Activated T-helper 1 cell treated with anti-CD3 and anti-CD28 coated beads, Interleukin-12 subunit alpha, Interleukin-12 subunit beta, Interleukin-2, Interleukin-4 antibody, amounts not matched to agents 30 ng/mL and 10 ng/mL and 1 ng/mL, durations not matched to agents 14 hours and 24 hours and 36 hours (primary cell): Measurements from ENCODE around the gene CELF1. TPM values are rescaled to one million over a fixed set of nuclear protein-coding genes. Genes with fewer than 3 reads are reported as not detected.

ENCODE experiments used
- DNase-seq: peaks from one replicate; pipeline ENCODE4 v3.0.0; 2021; ENCODE audit warnings: low spot score
- H3K27ac Mint-ChIP-seq: one replicate; pipeline ENCODE4 v1.8.0; 2021; ENCODE audit warnings: mild to moderate bottlenecking, mixed read lengths
- H3K27me3 Mint-ChIP-seq: one replicate; pipeline ENCODE4 v1.8.0; 2022; ENCODE audit warnings: mild to moderate bottlenecking, moderate library complexity, mixed read lengths; ENCODE audit not compliant: insufficient read depth
- H3K36me3 Mint-ChIP-seq: one replicate; pipeline ENCODE4 v1.8.0; 2021; ENCODE audit warnings: low read depth, mixed read lengths
- H3K4me1 Mint-ChIP-seq: one replicate; pipeline ENCODE4 v1.8.0; 2021; ENCODE audit warnings: low read depth, mixed read lengths
- H3K4me3 Mint-ChIP-seq: one replicate; pipeline ENCODE4 v1.8.0; 2021; ENCODE audit warnings: mild to moderate bottlenecking, moderate library complexity, mixed read lengths
- H3K9me3 Mint-ChIP-seq: one replicate; pipeline ENCODE4 v1.8.0; 2021; ENCODE audit warnings: mixed read lengths
- intact Hi-C: fragments of 100-400 bp; cut with micrococcal nuclease; formaldehyde crosslinking; loops from one replicate; pipeline ENCODE4 v1.15.1; 2024
- total RNA-seq: library from RNA; stranded (reverse); gene quantifications from 2 replicates; pipeline ENCODE4 v1.2.3, GENCODE V29; 2022

The CELF1 gene
- total RNA-seq, 1 donor from 2014 or later, result 148 TPM

DNA sequence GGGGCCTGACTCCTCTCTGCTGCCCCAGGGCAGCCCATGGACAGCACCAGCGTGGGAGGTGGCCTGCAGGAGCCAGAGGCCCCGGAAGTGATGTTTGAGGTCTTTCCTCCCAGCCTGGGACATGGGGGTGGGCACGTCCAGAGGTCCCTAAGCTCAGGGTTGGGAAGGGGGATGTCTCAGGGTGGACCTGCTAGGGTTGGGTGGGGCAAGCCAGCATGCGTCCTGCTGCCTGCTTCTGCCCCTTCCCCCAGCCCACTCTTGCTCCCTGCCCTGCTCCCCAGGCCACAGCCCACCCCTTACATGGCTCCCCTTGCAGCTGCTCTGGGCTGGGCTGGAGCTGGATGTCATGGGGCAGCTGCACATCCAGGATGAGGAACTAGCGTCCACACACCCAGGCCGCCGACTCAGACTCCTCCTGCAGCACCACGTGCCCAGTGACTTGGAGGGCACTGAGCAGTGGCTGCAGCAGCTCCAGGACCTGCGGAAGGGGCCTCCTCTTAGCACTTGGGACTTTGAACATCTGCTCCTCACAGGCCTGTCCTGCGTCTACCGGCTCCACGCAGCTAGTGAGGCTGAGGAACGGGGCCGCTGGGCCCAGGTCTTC is 34.9 kb upstream of the CELF1 start:
- intact Hi-C loops, result no loop called here
- H3K27ac Mint-ChIP-seq, result no peak overlapping the region
- peaks cover 6% of the 10 kb centered on the region for H3K4me1 Mint-ChIP-seq
- no peaks in the 10 kb centered on the region for H3K9me3 Mint-ChIP-seq
- H3K27me3 Mint-ChIP-seq, result peaks cover 4% of the 10 kb centered on the region
- peaks cover 10% of the 10 kb centered on the region for H3K36me3 Mint-ChIP-seq
- H3K4me3 Mint-ChIP-seq, result no peak overlapping the region
- DNase-seq, result no peak

GRCh38 chr11:47587039-47587716 is 34.2 kb upstream of the CELF1 start:
- Mint-ChIP-seq H3K4me3 (no peak overlapping the region), H3K9me3 (no peaks in the 10 kb centered on the region), H3K27ac (no peak overlapping the region), H3K27me3 (no peaks in the 10 kb centered on the region), H3K4me1 (peaks cover 6% of the 10 kb centered on the region), H3K36me3 (peaks cover 15% of the 10 kb centered on the region)
- intact Hi-C loops, result no loop called here
- no peak for DNase-seq

DNA sequence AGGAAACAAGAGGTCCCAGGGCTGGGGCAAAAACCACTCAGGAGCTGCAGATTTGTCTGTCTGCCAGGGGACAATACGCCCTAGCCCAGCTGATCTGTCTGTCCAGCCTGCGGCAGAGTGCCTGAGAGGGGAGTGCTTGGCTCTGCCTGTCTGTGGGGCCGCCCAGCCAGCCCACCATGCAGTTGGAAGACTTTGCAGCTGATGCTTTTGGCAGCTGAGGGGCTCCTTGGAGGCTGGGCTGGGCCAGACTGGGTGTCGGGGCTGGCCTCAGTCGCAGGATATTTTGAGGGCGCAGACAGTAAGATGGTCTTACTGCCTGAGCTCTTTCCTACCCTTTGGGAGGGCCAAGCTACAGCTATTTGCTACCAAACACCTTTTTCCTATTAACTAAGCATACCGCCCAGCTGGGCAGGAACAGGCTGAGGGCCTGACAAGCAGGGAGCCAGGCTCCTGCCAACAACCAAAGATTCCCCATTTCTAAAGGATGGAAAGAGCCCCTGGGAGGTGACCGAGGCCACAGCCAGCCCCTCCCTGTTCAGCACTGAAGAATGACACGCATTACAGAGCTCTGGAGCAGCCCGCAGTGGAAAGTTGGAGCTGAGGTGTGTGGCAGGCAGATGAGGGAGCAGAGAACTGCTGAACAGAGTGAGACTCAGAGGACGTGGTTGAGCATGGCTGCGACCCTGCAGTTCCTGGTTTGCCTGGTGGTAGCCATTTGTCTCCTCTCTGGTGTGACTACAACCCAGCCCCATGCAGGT is 33.3 kb upstream of the CELF1 start, which contains the start of gene FAM180B:
Gene FAM180B (plus strand): TSS at position 581 of the 758 bp plus-strand sequence. CDS start 91 bp downstream, at position 672.
- no peak within 1 kb of the TSS for H3K27ac Mint-ChIP-seq
- intact Hi-C loops, result no loop called here
- no peaks in the 10 kb centered on the region for H3K9me3 Mint-ChIP-seq
- no peak within 1 kb of the TSS for H3K4me3 Mint-ChIP-seq
- peaks cover 22% of the 10 kb centered on the region for H3K36me3 Mint-ChIP-seq
- H3K4me1 Mint-ChIP-seq, result no peaks in the 10 kb centered on the region
- no peaks in the 10 kb centered on the region for H3K27me3 Mint-ChIP-seq
- no peak for DNase-seq

DNA sequence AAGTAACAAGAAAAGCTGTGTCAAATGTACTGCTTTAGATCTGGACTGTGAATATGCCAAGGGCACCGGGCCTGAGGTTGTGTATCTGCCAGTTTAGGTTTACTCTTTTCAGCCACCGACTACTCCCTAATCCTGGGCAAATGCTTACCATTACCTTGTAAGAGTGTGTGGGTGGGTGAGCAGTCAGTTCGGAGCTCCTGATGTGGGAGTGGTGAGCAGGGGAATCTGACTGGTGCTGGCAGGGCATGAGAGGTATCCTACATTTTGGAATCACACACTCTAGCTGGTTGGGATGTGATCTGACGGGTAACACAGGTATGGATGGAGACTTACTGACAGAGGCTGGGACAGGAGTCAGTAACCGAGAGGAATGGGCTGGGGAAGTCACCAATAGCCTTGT is 30.9 kb upstream of the CELF1 start:
- DNase-seq, result no peak
- H3K4me1 Mint-ChIP-seq, result peaks cover 18% of the 10 kb centered on the region
- H3K36me3 Mint-ChIP-seq, result peaks cover 32% of the 10 kb centered on the region
- intact Hi-C loops, result no loop called here
- H3K27ac Mint-ChIP-seq, result no peak overlapping the region
- H3K4me3 Mint-ChIP-seq, result no peak overlapping the region
- H3K9me3 Mint-ChIP-seq, result no peaks in the 10 kb centered on the region
- H3K27me3 Mint-ChIP-seq, result no peaks in the 10 kb centered on the region

- intact Hi-C loops, result loop anchor here (1.0 to 5.0 kb wide), 11 partner anchors 14 to 879 kb away; partner anchors contain the start of genes AGBL2, ARHGAP1, CELF1 and CSTPP1
- no peaks in the 10 kb centered on the region for H3K9me3 Mint-ChIP-seq
- peaks cover 36% of the 10 kb centered on the region for H3K36me3 Mint-ChIP-seq
- peaks cover 35% of the 10 kb centered on the region for H3K4me1 Mint-ChIP-seq
- peak within 1 kb of the TSS; percentile 98 for H3K27ac Mint-ChIP-seq
- peak; percentile 89 for DNase-seq
- no peaks in the 10 kb centered on the region for H3K27me3 Mint-ChIP-seq
- peak within 1 kb of the TSS; percentile 96 for H3K4me3 Mint-ChIP-seq
Measured at GRCh38 chr11:47578524-47579494, 25.9 kb upstream of the CELF1 start, which contains the start of the genes KBTBD4 and NDUFS3. Gene KBTBD4 (minus strand): TSS chr11:47578970. CDS start chr11:47578951, 19 bp downstream. Gene NDUFS3 (plus strand): TSS chr11:47579074. CDS start chr11:47579092, 18 bp downstream.

DNA sequence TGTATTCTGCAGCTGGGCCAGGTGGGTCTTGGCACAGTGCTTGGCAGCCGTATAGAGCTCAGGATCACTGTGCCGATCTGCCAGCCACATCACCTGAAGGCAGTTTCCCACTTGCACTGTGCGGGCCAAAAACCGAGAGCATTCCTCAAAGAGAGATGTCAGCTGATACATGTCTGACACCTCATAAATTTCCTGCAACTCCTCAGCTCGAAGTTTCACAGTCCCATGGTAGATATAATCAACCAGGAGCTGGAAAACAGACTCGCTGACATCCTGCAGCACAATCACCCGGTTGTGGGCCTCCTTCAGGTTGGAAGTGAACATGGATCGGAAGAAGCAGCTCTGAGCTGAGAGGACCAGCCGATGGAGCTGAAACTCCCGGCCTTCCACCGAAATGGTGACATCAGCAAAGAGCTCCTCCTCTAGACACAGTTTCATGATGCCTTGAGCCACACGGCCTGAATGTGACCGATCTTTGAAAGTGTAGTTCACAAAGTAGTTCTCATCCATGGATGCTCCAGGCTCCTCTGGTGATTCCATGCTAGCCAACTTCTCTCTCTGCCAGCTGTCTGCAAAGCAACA is 24.6 kb upstream of the CELF1 start:
- intact Hi-C loops, result loop anchor here (1.0 to 5.0 kb wide), 7 partner anchors 12 to 640 kb away; partner anchors contain the start of genes AGBL2, CSTPP1, FNBP4 and PTPMT1
- peaks cover 35% of the 10 kb centered on the region for H3K4me1 Mint-ChIP-seq
- H3K27ac Mint-ChIP-seq, result no peak overlapping the region

DNA sequence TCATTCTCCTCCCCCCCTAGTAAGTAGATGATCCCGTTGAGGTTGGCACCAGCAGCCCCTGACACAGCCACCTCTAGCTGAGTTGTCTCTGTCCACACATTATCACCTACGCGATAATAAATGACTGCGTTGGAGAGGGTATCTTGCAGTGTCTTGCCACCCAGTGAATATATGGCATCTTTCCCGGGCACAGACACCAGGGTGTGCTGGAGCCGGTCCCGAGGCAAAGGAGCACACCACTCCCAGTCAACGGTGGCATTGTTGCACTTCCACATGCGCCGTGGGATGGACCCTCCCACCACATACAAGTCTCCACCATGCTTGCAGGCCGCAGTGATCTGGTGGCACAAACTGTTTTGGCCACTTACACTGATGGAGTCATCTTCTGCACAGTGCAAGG is 20.4 kb upstream of the CELF1 start:
- Mint-ChIP-seq H3K27ac (no peak overlapping the region), H3K36me3 (peaks cover 29% of the 10 kb centered on the region), H3K4me1 (peaks cover 14% of the 10 kb centered on the region), H3K27me3 (no peaks in the 10 kb centered on the region), H3K9me3 (no peaks in the 10 kb centered on the region), H3K4me3 (no peak overlapping the region)
- no peak for DNase-seq
- intact Hi-C loops, result no loop called here

More for the DNA sequence above, 24.6 kb upstream of the CELF1 start:
- H3K9me3 Mint-ChIP-seq, result no peaks in the 10 kb centered on the region
- no peaks in the 10 kb centered on the region for H3K27me3 Mint-ChIP-seq
- H3K36me3 Mint-ChIP-seq, result peaks cover 41% of the 10 kb centered on the region
- DNase-seq, result no peak
- peak overlapping the region; percentile 96 for H3K4me3 Mint-ChIP-seq

DNA sequence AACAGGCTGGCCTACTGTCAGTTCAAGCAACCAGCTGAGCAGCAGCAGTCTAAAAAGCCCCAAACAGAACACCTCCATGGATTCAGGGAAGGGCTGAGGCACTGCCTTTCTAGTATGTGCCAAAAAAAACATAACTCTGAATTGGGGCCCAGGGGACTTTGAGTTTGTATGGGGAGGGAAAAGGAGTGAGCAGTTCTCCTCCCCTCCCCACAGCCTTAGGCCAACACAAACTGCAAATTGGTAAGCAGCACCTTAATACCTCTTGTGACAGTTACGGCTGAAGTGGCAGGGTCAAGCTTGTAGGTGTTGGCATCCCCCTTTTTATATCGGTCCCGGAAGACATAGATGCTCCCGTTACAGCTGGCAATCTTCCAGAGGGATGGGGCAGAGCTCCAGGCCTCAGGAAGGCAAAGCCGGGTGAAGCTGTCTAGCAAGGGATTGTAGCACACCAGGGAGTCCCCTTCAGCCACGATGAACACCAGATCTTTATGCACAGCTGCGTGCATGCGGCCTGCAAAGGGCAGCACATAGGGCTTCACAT is 19.9 kb upstream of the CELF1 start:
- peaks cover 29% of the 10 kb centered on the region for H3K36me3 Mint-ChIP-seq
- no peak overlapping the region for H3K4me3 Mint-ChIP-seq
- no peak overlapping the region for H3K27ac Mint-ChIP-seq
- H3K4me1 Mint-ChIP-seq, result peaks cover 9% of the 10 kb centered on the region
- intact Hi-C loops, result no loop called here
- H3K27me3 Mint-ChIP-seq, result no peaks in the 10 kb centered on the region
- no peak for DNase-seq
- H3K9me3 Mint-ChIP-seq, result no peaks in the 10 kb centered on the region

DNA sequence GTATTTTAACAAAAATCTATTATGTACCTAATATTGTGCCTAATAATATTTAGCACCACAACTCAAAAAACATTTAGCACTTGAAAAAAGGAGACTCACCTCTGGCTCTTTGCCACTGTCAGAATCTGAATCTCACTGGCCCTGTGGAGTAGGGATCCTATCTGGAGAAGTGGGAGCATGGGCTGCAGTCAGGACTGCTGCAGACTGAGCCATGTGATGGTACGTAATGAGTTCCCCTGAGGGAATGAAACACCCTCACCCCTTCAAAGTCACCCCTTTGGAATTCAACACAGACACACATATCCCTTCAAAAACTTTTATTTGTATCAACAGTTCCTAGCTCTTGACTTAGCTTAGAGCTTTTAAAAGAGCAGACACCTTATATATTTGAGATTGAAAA is 19.0 kb upstream of the CELF1 start:
- Mint-ChIP-seq H3K27ac (no peak overlapping the region), H3K36me3 (peaks cover 24% of the 10 kb centered on the region), H3K9me3 (no peaks in the 10 kb centered on the region)

DNA sequence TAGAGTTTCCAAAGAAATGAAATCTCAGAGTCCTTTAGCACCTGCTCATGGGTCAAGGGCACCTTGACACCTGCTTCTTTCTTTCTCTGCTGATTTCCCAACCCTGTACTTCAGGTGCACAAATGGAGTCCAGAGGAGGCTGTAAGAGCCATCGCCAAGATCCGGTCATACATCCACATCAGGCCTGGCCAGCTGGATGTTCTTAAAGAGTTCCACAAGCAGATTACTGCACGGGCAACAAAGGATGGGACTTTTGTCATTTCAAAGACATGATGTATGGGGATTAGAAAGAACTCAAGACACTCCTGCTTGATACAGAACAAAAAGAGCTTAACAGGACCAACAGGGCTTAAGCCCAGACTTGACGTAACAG is 18.4 kb upstream of the CELF1 start:
- DNase-seq, result no peak
- H3K27ac Mint-ChIP-seq, result no peak overlapping the region
- H3K4me3 Mint-ChIP-seq, result no peak overlapping the region
- H3K27me3 Mint-ChIP-seq, result no peaks in the 10 kb centered on the region
- H3K9me3 Mint-ChIP-seq, result no peaks in the 10 kb centered on the region
- intact Hi-C loops, result no loop called here
- H3K36me3 Mint-ChIP-seq, result peaks cover 29% of the 10 kb centered on the region
- peaks cover 6% of the 10 kb centered on the region for H3K4me1 Mint-ChIP-seq

More for the DNA sequence above, 19.0 kb upstream of the CELF1 start:
- intact Hi-C loops, result no loop called here
- Mint-ChIP-seq H3K27me3 (no peaks in the 10 kb centered on the region), H3K4me1 (peaks cover 2% of the 10 kb centered on the region), H3K4me3 (no peak overlapping the region)
- DNase-seq, result no peak

- H3K4me1 Mint-ChIP-seq, result peaks cover 10% of the 10 kb centered on the region
- H3K4me3 Mint-ChIP-seq, result no peak overlapping the region
- H3K9me3 Mint-ChIP-seq, result no peaks in the 10 kb centered on the region
- no peak for DNase-seq
- no peak overlapping the region for H3K27ac Mint-ChIP-seq
- H3K27me3 Mint-ChIP-seq, result no peaks in the 10 kb centered on the region
- H3K36me3 Mint-ChIP-seq, result peaks cover 31% of the 10 kb centered on the region
- intact Hi-C loops, result no loop called here
Measured at GRCh38 chr11:47570651-47571356, 17.9 kb upstream of the CELF1 start.
